ENCODE measurements around the gene PITRM1.

PITRM1 gene

DNA sequence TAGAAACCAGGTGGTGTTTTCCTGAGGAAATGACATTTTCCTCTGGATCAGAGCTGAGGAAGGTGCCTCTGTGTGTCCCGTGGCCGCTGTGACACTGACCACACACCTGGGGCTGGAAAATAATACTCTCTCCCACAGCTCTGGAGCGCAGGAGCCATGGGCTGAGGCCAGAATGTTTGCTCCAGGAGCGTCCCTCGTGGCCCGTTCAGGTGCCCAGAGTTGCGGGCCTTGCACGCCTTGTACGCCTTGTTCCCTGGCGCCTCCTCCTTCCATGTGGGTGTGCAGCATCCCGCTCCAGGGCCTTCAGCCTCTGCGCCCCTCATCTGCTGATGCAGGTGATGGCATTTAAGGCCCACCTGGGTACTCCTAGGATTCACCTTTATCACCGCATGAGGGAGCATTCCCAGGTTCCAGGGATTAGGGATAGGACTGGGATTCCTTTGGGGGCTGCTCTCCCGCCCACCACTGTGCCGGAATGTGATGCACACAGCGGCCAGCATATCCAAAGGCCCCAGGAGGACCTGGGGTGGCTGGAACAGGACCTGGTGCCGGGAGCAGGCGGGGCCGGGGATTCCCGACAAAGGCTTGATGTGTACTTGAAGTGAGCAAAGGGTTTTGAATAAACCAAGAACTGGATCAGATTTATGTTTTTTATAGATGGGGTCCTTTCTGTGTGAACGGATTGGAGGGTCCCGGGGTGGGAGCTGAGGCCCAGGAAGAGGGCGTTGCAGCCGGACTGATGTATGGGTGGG lies 44.0 kb downstream of the PITRM1 start:
- no peak for TF ChIP-seq CTCF (conservative IDR thresholded peaks at IDR 0.05)
- H3K27ac ChIP-seq, result no peak overlapping the region; the same call in 1 of the 2 replicates

GRCh38 chr10:3127921-3128320 lies 44.7 kb downstream of the PITRM1 start:
- H3K27ac ChIP-seq, result no peak overlapping the region
- no peak for TF ChIP-seq CTCF (conservative IDR thresholded peaks at IDR 0.05)

DNA sequence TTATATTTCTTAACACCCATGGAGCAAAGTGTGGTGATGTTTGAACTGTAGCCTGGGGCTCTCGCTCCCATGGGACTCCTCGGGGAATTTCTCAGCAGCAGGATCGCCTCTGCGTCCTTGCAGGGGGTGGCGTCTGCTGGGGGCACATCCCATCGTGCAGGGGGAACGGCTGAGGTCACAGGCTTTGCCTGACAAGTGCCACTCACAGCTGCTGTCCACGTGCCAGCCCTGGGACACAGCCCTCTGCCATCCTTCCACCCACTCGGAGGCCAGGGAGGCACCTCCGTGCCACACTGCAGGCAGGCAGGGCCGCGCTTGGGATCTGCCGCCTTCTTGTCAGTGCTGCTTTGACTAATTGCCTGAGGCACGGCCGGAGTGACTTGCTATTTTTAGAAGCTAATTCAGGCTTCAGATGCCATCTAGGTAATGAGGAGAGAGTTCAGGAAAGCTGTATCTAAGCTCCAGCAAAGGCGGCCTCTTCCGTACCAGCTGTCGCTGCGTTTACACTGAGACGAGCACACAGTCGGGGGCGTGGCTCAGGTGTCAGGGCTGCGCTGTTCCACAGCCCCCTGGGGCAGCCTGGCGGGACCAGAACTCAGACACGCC lies 45.7 kb downstream of the PITRM1 start:
- no peak overlapping the region for H3K27ac ChIP-seq
- no peak for TF ChIP-seq CTCF (conservative IDR thresholded peaks at IDR 0.05)

DNA sequence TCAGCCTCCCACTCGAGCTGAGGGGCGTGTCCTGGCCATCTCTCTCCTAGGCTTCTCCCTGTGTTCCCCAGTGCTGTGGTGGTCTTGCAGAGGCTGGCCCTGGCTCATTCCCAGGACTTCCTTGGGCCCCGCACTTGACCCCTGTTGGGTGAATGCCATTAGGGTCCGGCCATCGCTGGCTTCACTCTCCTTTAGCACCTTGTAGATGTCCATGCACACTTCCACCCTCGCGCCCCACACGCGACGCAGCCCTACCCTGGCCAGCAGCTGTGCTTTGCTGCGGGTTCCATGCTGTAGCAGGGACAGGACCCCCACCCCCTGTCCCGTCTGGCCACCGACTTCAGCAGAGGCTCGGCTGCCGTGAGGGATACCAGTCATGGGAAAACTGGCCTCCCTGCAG lies 46.3 kb downstream of the PITRM1 start:
- H3K27ac ChIP-seq, result no peak overlapping the region

DNA sequence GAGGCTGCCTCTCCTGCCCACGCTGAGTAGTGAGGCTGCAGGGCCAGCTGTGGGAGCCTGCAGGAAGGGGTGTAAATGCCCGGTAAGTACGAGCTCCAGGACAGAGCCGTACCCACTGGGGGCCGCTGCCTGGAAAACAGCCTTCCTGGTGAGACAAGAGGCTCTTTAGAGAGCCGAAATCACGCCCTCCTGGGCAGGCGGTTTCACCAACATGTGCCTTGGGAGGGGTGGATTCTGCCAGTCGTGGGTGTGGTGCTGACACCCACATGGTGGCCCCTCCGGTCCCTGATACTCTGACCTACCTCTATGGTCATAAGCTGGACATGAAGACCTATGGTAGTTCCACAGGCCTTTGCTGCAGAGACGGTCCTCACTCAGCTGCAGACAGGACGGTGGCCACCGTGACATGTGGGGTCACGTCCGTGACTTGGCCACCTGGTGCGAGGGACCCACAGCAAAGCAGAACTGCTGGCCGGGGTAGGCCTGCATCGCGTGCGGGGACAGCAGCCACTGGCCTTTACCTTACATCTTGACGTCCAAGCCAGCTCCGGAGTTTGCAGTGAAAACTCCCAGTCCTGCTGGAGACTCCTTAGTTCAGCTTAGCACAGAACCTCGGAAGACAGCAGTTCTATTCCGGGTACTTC lies 46.9 kb downstream of the PITRM1 start:
- no peak for TF ChIP-seq CTCF (conservative IDR thresholded peaks at IDR 0.05)
- no peak overlapping the region for H3K27ac ChIP-seq

More for the DNA sequence above, 46.3 kb downstream of the PITRM1 start:
- no peak for TF ChIP-seq CTCF (conservative IDR thresholded peaks at IDR 0.05)

- H3K27ac ChIP-seq, result no peak overlapping the region
- no peak for TF ChIP-seq CTCF (conservative IDR thresholded peaks at IDR 0.05)
These were observed 48.0 kb downstream of the PITRM1 start for GRCh38 chr10:3124412-3125175.

Measured in VCaP (cell line).